ENCODE results near the gene G6PC3. TPM values are rescaled to one million over a fixed set of nuclear protein-coding genes. Genes with fewer than 3 reads are reported as not detected.

Gene G6PC3
- total and polyA plus RNA-seq, 2 of the 4 experiments (the other 2 are of a cell fraction) = 20.4 to 107 TPM

DNA sequence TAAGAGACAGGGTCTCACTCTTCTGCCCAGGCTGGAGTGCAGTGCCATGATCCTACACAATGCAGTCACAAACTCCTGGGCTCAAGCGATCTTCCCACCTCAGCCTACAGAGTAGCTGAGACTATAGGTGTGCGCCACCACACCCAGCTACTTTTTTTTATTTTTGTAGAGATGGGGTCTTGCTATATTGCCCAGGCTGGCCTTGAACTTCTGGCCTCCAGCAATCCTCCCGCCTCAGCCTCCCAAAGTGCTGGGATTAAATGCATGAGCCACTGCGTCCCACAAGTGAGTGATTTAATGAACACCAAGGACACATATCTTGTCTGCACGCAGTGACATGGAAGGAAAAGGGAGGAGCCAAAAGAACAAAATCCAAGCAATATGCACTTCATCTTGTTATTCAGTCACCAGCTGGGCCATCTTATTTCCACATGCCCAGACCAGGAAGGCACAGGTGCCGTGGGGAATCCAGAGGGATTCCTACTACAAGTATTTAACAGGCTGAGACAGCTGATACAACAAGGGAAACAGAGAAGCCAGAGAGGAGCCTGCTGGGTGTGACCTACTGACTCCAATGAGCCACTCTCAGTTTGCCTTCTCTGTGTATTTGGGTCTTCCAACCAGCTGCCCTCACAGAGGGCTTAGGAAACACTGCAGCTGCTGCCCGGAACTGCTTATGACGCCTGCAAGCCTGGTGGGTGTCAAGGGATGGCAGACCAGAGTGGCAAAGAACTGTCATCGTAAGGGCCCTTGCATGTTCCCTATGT, 21.1 kb upstream of the G6PC3 start (continued):
- TF ChIP-seq FOS (IDR thresholded peaks at IDR 0.05; ENCODE audit: low read depth, low read length) = no peak

DNA sequence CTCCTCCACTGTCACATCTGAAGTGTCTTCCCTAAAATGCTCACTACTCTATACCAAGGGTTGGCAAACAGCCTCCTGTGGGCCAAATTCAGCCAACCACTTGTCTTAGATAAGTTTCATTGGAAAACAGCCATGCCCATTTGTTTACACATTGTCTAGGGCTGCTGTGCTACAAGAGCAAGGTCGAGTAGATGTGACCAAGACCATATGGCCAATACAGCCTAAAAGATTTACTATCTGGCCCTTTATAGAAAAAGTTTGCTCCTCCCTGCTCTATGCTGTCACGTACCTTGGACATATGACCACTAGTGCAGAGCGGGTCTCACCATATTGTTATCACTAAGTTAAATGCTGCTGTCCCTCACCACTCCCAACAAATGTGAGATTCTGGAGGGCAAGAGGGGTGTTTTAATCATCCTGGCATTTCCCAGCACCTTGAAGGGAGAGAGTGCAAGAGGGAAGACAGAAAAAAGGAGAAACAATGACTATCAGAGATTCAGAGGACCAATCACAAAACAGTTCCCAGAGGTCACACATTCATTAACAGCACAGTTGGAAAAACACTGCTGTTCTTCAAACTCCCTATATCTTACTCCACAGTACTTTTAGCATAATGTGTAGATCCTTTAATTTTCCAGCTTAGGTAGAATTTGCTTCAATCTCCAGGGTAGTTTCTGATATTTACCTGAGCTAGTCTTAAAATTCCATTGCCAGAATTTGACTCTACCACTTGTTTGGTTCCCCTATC, 17.2 kb upstream of the G6PC3 start:
- dilution Hi-C loops (cut with HindIII; ENCODE audit: low sequenced_read_pairs, unreplicated experiment) = no loop called here
- Histone ChIP-seq H2BK120ac (ENCODE audit: low read depth, low read length) (no peak overlapping the region), H3K14ac (replicated peaks; ENCODE audit: low read depth, low read length) (no peak overlapping the region), H3K56ac (ENCODE audit: extremely low read depth, insufficient read depth, low read length) (no peak overlapping the region), H2BK15ac (ENCODE audit: low read depth, low read length) (no peak overlapping the region), H3K27me3 (ENCODE audit: control insufficient read depth, insufficient read depth, low read length) (no peaks in the 10 kb centered on the region), H2BK20ac (ENCODE audit: low read depth, low read length) (no peak overlapping the region), H3K4ac (ENCODE audit: low read depth, low read length) (no peak overlapping the region), H3K9ac (ENCODE audit: low read depth, low read length) (no peak overlapping the region), H4K5ac (ENCODE audit: low read depth, low read length) (no peak overlapping the region), H2AFZ (replicated peaks; ENCODE audit: low read length, poor library complexity) (no peak overlapping the region), H3K36me3 (ENCODE audit: control insufficient read depth, insufficient read depth, low read length) (peaks cover 51% of the 10 kb centered on the region), H4K8ac (ENCODE audit: low read depth in 2 of 2, low read length in 2 of 2) (no peak overlapping the region), H2AK9ac (replicated peaks; ENCODE audit: low read depth, low read length, poor library complexity) (no peak overlapping the region), H3K79me1 (ENCODE audit: low read depth in 1 of 2, low read length in 2 of 2) (peaks cover 32 to 62% of the 10 kb centered on the region in 2 experiments), H3K4me1 (ENCODE audit: control insufficient read depth, insufficient read depth, low read length) (peaks cover 2% of the 10 kb centered on the region; the same call in 1 of the 2 replicates), H3K9me1 (ENCODE audit: insufficient read depth, low read length) (peaks cover 7% of the 10 kb centered on the region), H2AK5ac (ENCODE audit: low read depth, low read length) (no peak overlapping the region), H3K27ac (ENCODE audit: insufficient read depth, low read length) (no peak overlapping the region), H4K91ac (ENCODE audit: insufficient read depth, low read depth, low read length) (no peak overlapping the region), H3K23ac (ENCODE audit: low read depth, low read length) (no peak overlapping the region), H2BK5ac (ENCODE audit: low read depth, low read length, poor library complexity, severe bottlenecking) (no peak overlapping the region), H4K20me1 (ENCODE audit: insufficient read depth, low read length) (peaks cover 60% of the 10 kb centered on the region), H3K4me2 (ENCODE audit: low read depth, low read length) (no peak overlapping the region), H3K18ac (ENCODE audit: low read depth, low read length) (no peak overlapping the region), H3K9me3 (ENCODE audit: control insufficient read depth, insufficient read depth, low read length) (no peaks in the 10 kb centered on the region), H3K4me3 (ENCODE audit: insufficient read depth, low read depth, low read length) (no peak overlapping the region)
- POLR2A ChIA-PET (ENCODE audit: unreplicated experiment) = no interaction called here
- ATAC-seq (ENCODE audit: low read depth) (no peak), DNase-seq (no peak)
- CTCF ChIA-PET = no interaction called here
- TF ChIP-seq BHLHE40 (IDR thresholded peaks at IDR 0.05; ENCODE audit: low read depth, low read length) = no peak
- WGBS, 2 experiments (ENCODE audit: extremely low coverage in 2 of 2, insufficient read length in 1 of 2) = 0% methylated on average over 1 of the region's 3 CpGs; no CpG with 5 or more reads in 1 of the 2 experiments
- in situ Hi-C loops (cut with MboI; ENCODE audit: low sequenced_read_pairs) = no loop called here
- intact Hi-C loops (cut with micrococcal nuclease) = no loop called here
- BruUV-seq (replicated peaks) = no TSS peak

All from IMR-90 (cell line).